ENCODE data around the gene ENKUR. TPM values are rescaled to one million over a fixed set of nuclear protein-coding genes. Genes with fewer than 3 reads are reported as not detected.

The ENKUR gene
- not detected for total RNA-seq
- long read RNA-seq: 0 reads

- intact Hi-C loops (cut with DNase I): loop anchor here in 1 of 2 donors (2.0 kb wide), 1 partner anchor 293 kb away; the partner anchor contains the start of gene ARHGAP21
- DNase-seq: peak; percentile 96
- peak; percentile 61 to 67 for ATAC-seq
Observed at GRCh38 chr10:25015828-25016375, at the start of gene ENKUR. TSS of gene ENKUR (minus strand) at chr10:25016158. CDS start at chr10:25015936, 222 bp downstream.

- DNase-seq (no peak), ATAC-seq (no peak)
- intact Hi-C loops (cut with DNase I): no loop called here
Observed at GRCh38 chr10:25064401-25064800, 48.4 kb upstream of the ENKUR start.

GRCh38 chr10:25063644-25064043 lies 47.7 kb upstream of the ENKUR start:
- intact Hi-C loops (cut with DNase I): no loop called here
- DNase-seq: no peak
- no peak for ATAC-seq

GRCh38 chr10:25063157-25063556 lies 47.2 kb upstream of the ENKUR start:
- ATAC-seq: no peak
- intact Hi-C loops (cut with DNase I): no loop called here

DNA sequence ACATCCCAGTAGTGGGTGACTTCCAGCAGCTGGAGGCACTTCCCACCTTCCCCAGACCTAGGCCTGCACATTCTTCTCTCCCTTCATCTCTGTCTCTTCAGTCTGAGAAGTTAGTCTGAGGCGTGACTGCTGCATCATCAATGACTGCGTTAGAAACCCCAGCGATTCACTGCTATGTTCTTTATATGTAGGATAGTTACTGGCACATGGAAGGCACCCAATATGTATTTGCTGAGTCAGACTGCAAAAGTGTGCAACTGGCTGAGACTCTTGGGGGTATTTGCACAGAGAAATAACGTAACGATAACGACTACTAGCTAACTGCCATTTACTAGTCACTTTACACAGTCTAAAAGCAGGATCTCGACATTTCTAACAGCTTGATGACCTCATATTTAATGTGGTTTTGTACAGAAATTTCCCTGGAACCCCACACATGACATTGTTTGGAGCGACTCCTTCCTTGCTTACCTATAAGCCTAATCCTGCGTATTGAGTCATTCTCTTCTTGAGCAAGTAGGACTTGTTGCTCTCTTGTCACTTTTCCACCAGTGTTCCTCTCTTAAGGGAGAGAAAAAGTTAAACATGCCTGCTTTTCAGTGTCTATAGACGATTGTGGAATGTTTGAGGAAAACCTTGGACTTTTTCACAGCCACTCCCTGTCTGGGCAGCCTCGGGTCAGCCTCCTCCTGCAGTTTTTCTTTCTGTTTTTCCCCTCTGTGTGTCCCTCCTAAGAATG lies 45.9 kb upstream of the ENKUR start:
- intact Hi-C loops (cut with DNase I): no loop called here
- no peak for ATAC-seq

More at GRCh38 chr10:25063157-25063556, 47.2 kb upstream of the ENKUR start:
- DNase-seq: no peak

GRCh38 chr10:25061125-25061524 lies 45.2 kb upstream of the ENKUR start:
- DNase-seq (no peak), ATAC-seq (no peak)
- intact Hi-C loops (cut with DNase I): no loop called here

More for the DNA sequence above, 45.9 kb upstream of the ENKUR start:
- DNase-seq: no peak

GRCh38 chr10:25059990-25060389 lies 44.0 kb upstream of the ENKUR start:
- DNase-seq: peak; percentile 63
- ATAC-seq: peak; percentile 67 to 88
- intact Hi-C loops (cut with DNase I): no loop called here

GRCh38 chr10:25057886-25058285 lies 41.9 kb upstream of the ENKUR start:
- DNase-seq (no peak), ATAC-seq (no peak)
- intact Hi-C loops (cut with DNase I): no loop called here

DNA sequence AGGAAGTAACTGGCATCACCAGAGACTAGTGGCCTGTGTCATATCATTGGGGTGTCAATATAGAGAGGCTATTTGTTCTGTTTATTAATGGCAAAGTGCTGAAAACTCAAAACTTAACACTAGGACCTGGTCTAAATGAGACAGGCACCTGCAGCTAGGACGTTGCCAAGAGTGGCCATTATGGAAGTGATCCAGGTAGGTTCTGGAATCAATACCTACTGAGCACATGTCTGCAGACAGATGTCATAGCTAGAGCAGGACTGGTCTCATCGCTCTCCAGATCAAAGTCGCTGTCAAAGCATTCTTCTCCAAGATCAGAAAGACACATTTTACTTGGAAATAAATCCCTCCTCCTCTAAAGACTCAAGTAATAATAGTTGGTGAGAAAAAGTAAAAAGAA lies 40.8 kb upstream of the ENKUR start:
- ATAC-seq (no peak), DNase-seq (no peak)
- intact Hi-C loops (cut with DNase I): no loop called here

GRCh38 chr10:25052012-25052411 lies 36.1 kb upstream of the ENKUR start:
- intact Hi-C loops (cut with DNase I): no loop called here
- DNase-seq: no peak
- no peak for ATAC-seq

GRCh38 chr10:25050402-25050801 lies 34.4 kb upstream of the ENKUR start:
- intact Hi-C loops (cut with DNase I): no loop called here
- no peak for ATAC-seq
- DNase-seq: no peak

DNA sequence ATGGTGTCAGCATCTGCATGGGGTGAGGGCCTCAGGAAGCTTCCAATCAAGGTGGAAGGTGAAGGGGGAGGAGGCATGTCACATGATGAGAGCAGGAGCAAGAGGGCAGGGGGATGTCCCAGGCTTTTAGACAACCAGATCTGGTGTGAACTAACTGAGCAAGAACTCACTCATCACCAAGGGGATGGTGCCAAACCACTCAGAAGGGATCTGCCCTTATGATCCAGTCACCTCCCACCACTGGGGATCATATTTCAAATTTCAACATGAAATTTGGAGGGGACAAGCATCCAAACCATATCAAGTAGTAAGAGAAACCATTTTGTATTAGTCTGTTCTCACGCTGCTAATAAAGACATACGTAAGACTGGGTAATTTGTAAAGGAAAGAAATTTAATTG lies 34.0 kb upstream of the ENKUR start:
- DNase-seq: no peak
- no peak for ATAC-seq
- intact Hi-C loops (cut with DNase I): no loop called here

- ATAC-seq: peak; percentile 23 to 81
- intact Hi-C loops (cut with DNase I): no loop called here
- no peak for DNase-seq
Observed at GRCh38 chr10:25048450-25048849, 32.5 kb upstream of the ENKUR start.

DNA sequence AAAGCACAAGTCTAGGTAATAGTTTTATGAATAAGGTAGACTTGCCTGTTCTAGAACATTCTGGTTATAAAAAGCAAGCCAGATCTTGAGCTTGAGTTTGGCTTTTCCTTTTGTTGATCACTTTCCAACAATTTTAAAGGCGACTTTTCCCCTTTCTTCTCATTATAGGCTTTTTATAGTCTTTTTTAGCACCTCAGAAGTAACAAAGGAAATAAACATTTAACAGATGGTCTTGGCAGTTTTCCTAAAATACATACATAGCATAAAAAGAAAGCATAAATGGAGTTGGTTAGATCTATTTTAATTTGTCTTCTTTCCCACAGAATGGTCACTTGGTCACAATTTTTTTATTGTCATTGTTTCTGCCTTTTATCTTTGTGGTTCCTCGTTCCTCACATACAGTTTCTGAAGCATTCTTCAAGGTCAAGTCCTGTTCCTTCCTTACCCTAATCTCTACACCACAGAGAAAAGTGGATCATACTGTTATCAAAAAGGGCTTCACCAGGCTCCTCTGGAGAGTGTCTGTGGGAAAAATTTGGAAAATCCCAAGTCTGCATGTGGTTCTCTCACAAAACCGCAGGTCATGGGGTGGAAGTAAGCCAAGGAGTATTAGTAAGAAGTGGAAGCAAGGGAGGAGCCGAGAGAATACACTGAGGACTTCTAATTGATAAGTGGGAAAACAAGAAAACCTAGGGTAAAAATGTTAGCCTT lies 31.8 kb upstream of the ENKUR start:
- intact Hi-C loops (cut with DNase I): no loop called here
- ATAC-seq (peak in 1 of 2 donors; percentile 85), DNase-seq (no peak)

DNA sequence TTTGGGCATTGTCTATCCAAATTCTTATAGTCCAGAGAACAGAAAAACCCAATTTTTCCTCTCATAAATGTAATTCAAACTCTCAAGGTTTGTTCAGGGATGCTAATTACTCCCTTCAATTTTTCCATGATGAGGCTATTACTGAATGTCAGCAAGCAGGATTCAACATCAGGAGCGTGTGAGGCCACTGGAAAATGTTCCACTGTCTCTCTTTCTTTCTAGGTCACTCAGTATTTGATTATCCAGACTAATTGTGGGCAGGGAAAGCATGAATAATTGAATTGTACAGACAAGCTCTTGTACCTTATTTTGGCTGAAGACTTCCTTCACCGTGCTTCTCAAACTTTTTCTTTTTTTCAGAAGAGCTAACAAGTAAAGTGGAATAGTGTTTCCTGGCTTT lies 31.1 kb upstream of the ENKUR start:
- peak in 1 of 2 donors; percentile 54 for ATAC-seq
- intact Hi-C loops (cut with DNase I): no loop called here

DNA sequence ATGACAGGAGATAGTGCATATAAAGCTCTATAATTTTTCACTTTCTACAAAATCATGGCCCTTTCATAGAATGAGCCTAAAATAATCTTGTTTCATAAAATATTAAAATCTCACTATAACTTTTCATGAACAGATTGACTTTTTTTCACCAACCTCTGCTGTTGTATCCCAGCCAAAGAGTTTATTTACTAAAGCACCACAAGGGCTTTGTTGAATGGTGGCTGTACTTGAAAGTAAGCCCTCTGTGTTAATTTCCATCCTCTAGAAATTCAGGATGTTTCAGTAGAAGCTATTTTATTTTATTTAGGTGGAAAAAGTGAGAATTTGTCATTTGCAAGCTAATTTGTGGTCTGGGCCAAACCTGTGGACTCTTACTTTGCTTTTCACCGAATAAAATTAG lies 30.7 kb upstream of the ENKUR start:
- ATAC-seq: no peak
- intact Hi-C loops (cut with DNase I): no loop called here

More for the DNA sequence above, 31.1 kb upstream of the ENKUR start:
- no peak for DNase-seq

GRCh38 chr10:25039531-25039930 lies 23.6 kb upstream of the ENKUR start:
- no peak for DNase-seq
- no peak for ATAC-seq
- intact Hi-C loops (cut with DNase I): no loop called here

More for the DNA sequence above, 30.7 kb upstream of the ENKUR start:
- DNase-seq: no peak

DNA sequence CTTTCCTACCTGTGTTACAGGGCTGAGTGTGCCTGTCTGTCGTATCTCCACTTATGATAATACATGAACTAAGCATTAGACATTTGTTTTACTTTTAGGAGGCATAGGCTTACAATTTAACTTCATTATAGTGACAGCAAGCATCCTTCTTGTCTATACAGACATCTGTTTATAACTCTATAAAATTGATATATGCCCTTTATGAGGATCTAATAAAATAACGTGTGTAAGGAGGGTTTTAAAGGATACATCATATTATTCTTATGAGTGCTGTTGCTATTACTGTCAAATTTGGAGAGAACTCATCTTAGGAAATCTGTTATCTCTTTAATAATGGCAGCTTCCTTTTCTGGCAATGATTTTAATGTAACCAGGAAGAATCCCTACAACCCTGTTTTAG lies 22.4 kb upstream of the ENKUR start:
- intact Hi-C loops (cut with DNase I): no loop called here
- no peak for DNase-seq
- ATAC-seq: no peak

GRCh38 chr10:25036381-25036780 lies 20.4 kb upstream of the ENKUR start:
- DNase-seq (no peak), ATAC-seq (no peak)
- intact Hi-C loops (cut with DNase I): no loop called here

DNA sequence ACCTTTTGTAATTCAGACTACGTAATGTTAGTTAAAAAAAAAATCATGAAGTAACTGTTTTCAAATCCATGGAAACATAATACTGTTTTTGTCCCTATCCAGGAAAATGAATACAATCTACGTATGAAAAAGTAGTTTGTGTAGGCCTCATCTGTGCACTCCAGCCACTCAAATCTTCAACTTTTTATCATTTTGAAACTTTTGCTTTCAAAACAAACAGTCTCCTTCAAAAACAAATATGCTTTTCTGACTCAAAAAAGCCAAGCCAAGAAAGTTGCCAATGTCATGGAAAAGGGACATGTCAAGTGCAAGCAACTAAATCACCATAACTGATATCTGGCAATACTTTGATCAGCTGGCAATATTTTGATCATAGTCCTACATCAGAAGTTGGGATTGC lies 13.6 kb upstream of the ENKUR start:
- intact Hi-C loops (cut with DNase I): loop anchor here in 1 of 2 donors (5.0 kb wide), 1 partner anchor 53 kb away; no protein-coding TSS in a partner anchor
- no peak for ATAC-seq
- DNase-seq: no peak

Measured in left cardiac atrium (tissue), 4 donors.